Hematopoietic multipotent progenitor cell treated with erythropoietin and hydrocortisone succinate and interleukin-3 and kit ligand, for 6 days (in vitro differentiated cells): Measurements from ENCODE around the gene STAC2.

ENCODE experiments used
- DNase-seq: peaks from one replicate; pipeline ENCODE4 v3.0.0-alpha.2; 2015

STAC2 gene

GRCh38 chr17:39209317-39210092 lies 16.2 kb downstream of the STAC2 start:
- peak; percentile 35 for DNase-seq

- peak; percentile 51 for DNase-seq
Observed at GRCh38 chr17:39208893-39209292, 16.9 kb downstream of the STAC2 start.

GRCh38 chr17:39208136-39208535 lies 17.6 kb downstream of the STAC2 start:
- DNase-seq = no peak

- DNase-seq = peak; percentile 37
Observed at GRCh38 chr17:39205112-39205526, 20.6 kb downstream of the STAC2 start.

GRCh38 chr17:39204245-39204644 lies 21.5 kb downstream of the STAC2 start:
- no peak for DNase-seq

GRCh38 chr17:39200957-39201510 lies 24.7 kb downstream of the STAC2 start:
- peak; percentile 44 for DNase-seq

- peak; percentile 87 for DNase-seq
Observed at GRCh38 chr17:39200070-39200879, 25.5 kb downstream of the STAC2 start, which contains the start of gene RPL19. Gene RPL19, plus strand, starts transcription at chr17:39200283. Its CDS starts 62 bp downstream, at chr17:39200345.

GRCh38 chr17:39199820-39200069 lies 26.0 kb downstream of the STAC2 start:
- peak; percentile 99 for DNase-seq

- DNase-seq = no peak
Observed at GRCh38 chr17:39198186-39198566, 27.6 kb downstream of the STAC2 start.

- peak; percentile 77 for DNase-seq
Observed at GRCh38 chr17:39197380-39198185, 28.2 kb downstream of the STAC2 start, which contains the start of gene CACNB1. Gene CACNB1, minus strand, starts transcription at chr17:39197669. Its CDS starts 174 bp downstream, at chr17:39197495.

- peak; percentile 64 for DNase-seq
Observed at GRCh38 chr17:39196808-39197291, 28.9 kb downstream of the STAC2 start.

- no peak for DNase-seq
Observed at GRCh38 chr17:39196241-39196807, 29.4 kb downstream of the STAC2 start.

GRCh38 chr17:39195568-39196160 lies 30.1 kb downstream of the STAC2 start:
- no peak for DNase-seq

- DNase-seq = no peak
Observed at GRCh38 chr17:39194985-39195524, 30.7 kb downstream of the STAC2 start.

- no peak for DNase-seq
Observed at GRCh38 chr17:39194089-39194984, 31.4 kb downstream of the STAC2 start.

- no peak for DNase-seq
Observed at GRCh38 chr17:39193346-39193745, 32.4 kb downstream of the STAC2 start.

- no peak for DNase-seq
Observed at GRCh38 chr17:39192901-39193300, 32.8 kb downstream of the STAC2 start.

- DNase-seq = no peak
Observed at GRCh38 chr17:39191750-39192510, 33.8 kb downstream of the STAC2 start.

GRCh38 chr17:39187152-39187830 lies 38.5 kb downstream of the STAC2 start:
- DNase-seq = no peak
